DOHH2 (cell line): ENCODE data around the gene RAP1GAP.

Source experiments
- CTCF ChIP-seq: fragments of 200-600 bp; sonication (generic); IDR thresholded peaks from one replicate; pipeline ENCODE4 v1.5.1; 2014; ENCODE audit warnings: antibody characterized with exemption, mild to moderate bottlenecking, low read depth, low read length; ENCODE audit not compliant: poor library complexity, severe bottlenecking
- EZH2phosphoT487 ChIP-seq: fragments of 200-600 bp; sonication (generic); IDR thresholded peaks from 2 replicates; pipeline ENCODE4 v1.6.1; 2017; ENCODE audit warnings: borderline replicate concordance, mild to moderate bottlenecking, antibody characterized with exemption, low read length, moderate library complexity, mixed read lengths

GRCh38 chr1:21677168-21677567 is 8.0 kb upstream of the RAP1GAP start:
- TF ChIP-seq CTCF (no peak), EZH2phosphoT487 (no peak)
